Stomach smooth muscle (tissue), 2 donors: ENCODE results near the gene ZNF619.

ENCODE experiments used
- H3K27ac ChIP-seq: one replicate; pipeline ENCODE4 v1.7.0; 2013; ENCODE audit warnings: mild to moderate bottlenecking, low read length, inconsistent platforms
- H3K27me3 ChIP-seq, 2 donors: one replicate each; pipeline ENCODE4 v1.7.0; 2013; ENCODE audit warnings: low read length in 2 of 2; ENCODE audit not compliant: insufficient read depth in 2 of 2, control insufficient read depth in 1 of 2
- H3K36me3 ChIP-seq, 2 donors: one replicate each; pipeline ENCODE4 v1.7.0; 2013; ENCODE audit warnings: low read length in 2 of 2; ENCODE audit not compliant: control insufficient read depth in 2 of 2, insufficient read depth in 2 of 2
- H3K4me1 ChIP-seq: one replicate; pipeline ENCODE4 v1.7.0; 2013; ENCODE audit warnings: low read length; ENCODE audit not compliant: control insufficient read depth, insufficient read depth
- H3K4me3 ChIP-seq, 2 donors: one replicate each; pipeline ENCODE4 v1.7.0; 2013; ENCODE audit warnings: low read length in 2 of 2
- H3K9ac ChIP-seq, 2 donors: one replicate each; pipeline ENCODE4 v1.7.0; 2013; ENCODE audit warnings: low read length in 2 of 2, mild to moderate bottlenecking in 1 of 2
- H3K9me3 ChIP-seq, 2 donors: one replicate each; pipeline ENCODE4 v1.7.0; 2013; ENCODE audit warnings: low read length in 2 of 2; ENCODE audit not compliant: control insufficient read depth in 2 of 2
- donor health status: healthy.
- donor health status: Pancreatic carcinoma.

ZNF619 gene

GRCh38 chr3:40528426-40528825 lies 51.5 kb downstream of the ZNF619 start:
- H3K9me3 ChIP-seq = peaks cover 0 to 9% of the 10 kb centered on the region in 2 donors
- H3K4me1 ChIP-seq = peaks cover 15% of the 10 kb centered on the region
- H3K27ac ChIP-seq = no peak overlapping the region
- H3K4me3 ChIP-seq = no peak overlapping the region
- no peaks in the 10 kb centered on the region for H3K27me3 ChIP-seq
- no peak overlapping the region for H3K9ac ChIP-seq
- H3K36me3 ChIP-seq = peaks cover 35 to 39% of the 10 kb centered on the region in 2 donors

DNA sequence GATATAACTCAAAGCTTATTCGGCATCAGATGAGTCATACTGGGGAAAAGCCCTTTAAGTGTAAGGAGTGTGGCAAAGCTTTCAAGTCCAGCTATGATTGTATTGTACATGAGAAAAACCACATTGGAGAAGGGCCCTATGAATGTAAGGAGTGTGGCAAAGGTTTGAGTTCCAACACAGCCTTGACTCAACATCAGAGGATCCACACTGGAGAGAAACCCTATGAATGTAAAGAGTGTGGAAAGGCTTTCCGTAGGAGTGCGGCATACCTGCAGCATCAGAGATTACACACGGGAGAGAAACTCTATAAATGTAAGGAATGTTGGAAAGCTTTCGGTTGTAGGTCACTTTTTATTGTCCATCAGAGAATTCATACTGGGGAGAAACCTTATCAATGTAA lies 55.3 kb downstream of the ZNF619 start:
- no peaks in the 10 kb centered on the region for H3K4me1 ChIP-seq
- no peaks in the 10 kb centered on the region for H3K27me3 ChIP-seq
- H3K9me3 ChIP-seq = peaks cover 0 to 9% of the 10 kb centered on the region in 2 donors
- no peak overlapping the region for H3K4me3 ChIP-seq
- no peak overlapping the region for H3K27ac ChIP-seq
- peaks cover 53% of the 10 kb centered on the region in 2 donors for H3K36me3 ChIP-seq
- H3K9ac ChIP-seq = no peak overlapping the region

DNA sequence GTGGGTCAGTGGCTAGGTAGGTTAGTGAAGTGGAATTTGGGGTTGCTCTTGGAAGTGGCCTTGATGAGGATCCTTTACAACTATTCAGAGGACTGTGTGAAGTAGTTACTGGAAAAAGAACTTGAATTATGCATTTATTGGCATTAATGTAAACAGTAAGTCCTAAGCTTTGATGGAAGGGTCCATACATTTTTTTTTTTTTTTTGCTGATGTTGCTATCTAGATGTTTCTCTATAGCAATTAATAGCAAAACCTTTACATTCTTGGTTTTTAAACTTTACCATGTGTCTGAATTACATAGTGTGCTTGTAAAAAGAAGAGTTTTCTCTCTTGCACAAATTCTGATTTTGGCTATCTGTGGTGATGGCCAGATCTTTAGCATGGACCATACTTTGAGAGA lies 57.4 kb downstream of the ZNF619 start:
- Histone ChIP-seq H3K4me1 (no peaks in the 10 kb centered on the region), H3K27me3 (no peaks in the 10 kb centered on the region), H3K9ac (no peak overlapping the region), H3K36me3 (peaks cover 54 to 57% of the 10 kb centered on the region in 2 donors), H3K4me3 (no peak overlapping the region), H3K27ac (no peak overlapping the region), H3K9me3 (peaks cover 0 to 13% of the 10 kb centered on the region in 2 donors)
